ENCODE data around the gene C10orf62. TPM values are rescaled to one million over a fixed set of nuclear protein-coding genes. Genes with fewer than 3 reads are reported as not detected.
A peak's percentile ranks its signal among the peaks of the same experiment; 100 is the strongest.

C10orf62 gene
- total RNA-seq, 1 donor from 2014 or later = not detected

- Mint-ChIP-seq H3K9me3 (no peaks in the 10 kb centered on the region), H3K4me1 (peaks cover 2% of the 10 kb centered on the region), H3K36me3 (ENCODE audit: low read depth) (no peaks in the 10 kb centered on the region), H3K27ac (no peak overlapping the region), H3K27me3 (no peaks in the 10 kb centered on the region), H3K4me3 (no peak overlapping the region)
- no peak for DNase-seq
- intact Hi-C loops (cut with micrococcal nuclease) = no loop called here
These were observed 4.6 kb upstream of the C10orf62 start for GRCh38 chr10:97584798-97585438.

- H3K27me3 Mint-ChIP-seq = no peaks in the 10 kb centered on the region
- H3K4me3 Mint-ChIP-seq = no peak overlapping the region
- H3K9me3 Mint-ChIP-seq = no peaks in the 10 kb centered on the region
- no peak overlapping the region for H3K27ac Mint-ChIP-seq
- intact Hi-C loops (cut with micrococcal nuclease) = no loop called here
- no peaks in the 10 kb centered on the region for H3K36me3 Mint-ChIP-seq (ENCODE audit: low read depth)
- no peak for DNase-seq
- H3K4me1 Mint-ChIP-seq = peaks cover 2% of the 10 kb centered on the region
These were observed 4.1 kb upstream of the C10orf62 start for GRCh38 chr10:97585439-97585811.

- no peaks in the 10 kb centered on the region for H3K9me3 Mint-ChIP-seq
- DNase-seq = no peak
- peaks cover 2% of the 10 kb centered on the region for H3K4me1 Mint-ChIP-seq
- H3K27me3 Mint-ChIP-seq = no peaks in the 10 kb centered on the region
- intact Hi-C loops (cut with micrococcal nuclease) = no loop called here
- no peak overlapping the region for H3K27ac Mint-ChIP-seq
- H3K4me3 Mint-ChIP-seq = no peak overlapping the region
- no peaks in the 10 kb centered on the region for H3K36me3 Mint-ChIP-seq (ENCODE audit: low read depth)
These were observed 2.3 kb upstream of the C10orf62 start for GRCh38 chr10:97587183-97587582.

DNA sequence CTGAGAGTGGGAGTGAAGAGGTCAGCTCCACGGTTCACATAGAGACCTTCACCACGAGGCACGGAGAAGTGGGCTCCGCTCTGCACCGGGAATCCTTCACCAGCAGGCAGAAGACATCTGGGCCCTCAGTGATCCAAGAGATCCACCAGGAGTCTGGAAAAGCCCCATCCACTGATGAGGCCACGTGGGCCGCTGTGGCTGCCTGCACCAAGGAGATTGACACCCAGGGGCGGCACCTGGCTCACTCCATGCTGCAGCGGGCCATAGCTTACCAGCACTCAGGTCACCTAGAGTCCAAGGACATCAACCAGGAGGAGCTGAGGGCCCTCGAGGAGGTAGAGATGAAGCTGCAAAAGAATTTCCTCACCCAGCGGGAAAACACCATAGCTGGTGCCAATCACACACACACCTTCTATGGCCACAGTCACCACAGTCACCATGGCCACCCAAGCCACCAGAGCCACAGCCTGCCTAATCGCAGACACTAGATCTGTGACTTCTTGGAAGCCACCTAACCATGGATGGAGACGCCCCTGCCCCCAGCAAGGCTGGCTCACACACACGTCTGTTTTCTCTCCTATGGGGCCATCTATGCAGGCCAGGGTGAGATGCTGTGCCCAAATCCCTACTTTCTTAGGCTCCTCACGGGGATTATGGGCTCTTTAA lies 694 bp downstream of the C10orf62 start:
- H3K36me3 Mint-ChIP-seq (ENCODE audit: low read depth) = no peaks in the 10 kb centered on the region
- no peak overlapping the region for H3K27ac Mint-ChIP-seq
- peaks cover 2% of the 10 kb centered on the region for H3K4me1 Mint-ChIP-seq
- no peak overlapping the region for H3K4me3 Mint-ChIP-seq
- no peaks in the 10 kb centered on the region for H3K27me3 Mint-ChIP-seq
- peak; percentile 71 for DNase-seq
- intact Hi-C loops (cut with micrococcal nuclease) = no loop called here
- no peaks in the 10 kb centered on the region for H3K9me3 Mint-ChIP-seq

- no peaks in the 10 kb centered on the region for H3K36me3 Mint-ChIP-seq (ENCODE audit: low read depth)
- peaks cover 2% of the 10 kb centered on the region for H3K4me1 Mint-ChIP-seq
- no peaks in the 10 kb centered on the region for H3K27me3 Mint-ChIP-seq
- no peak overlapping the region for H3K27ac Mint-ChIP-seq
- DNase-seq = no peak
- no peaks in the 10 kb centered on the region for H3K9me3 Mint-ChIP-seq
- H3K4me3 Mint-ChIP-seq = no peak overlapping the region
- intact Hi-C loops (cut with micrococcal nuclease) = no loop called here
These were observed 1.4 kb downstream of the C10orf62 start for GRCh38 chr10:97590748-97591495.

DNA sequence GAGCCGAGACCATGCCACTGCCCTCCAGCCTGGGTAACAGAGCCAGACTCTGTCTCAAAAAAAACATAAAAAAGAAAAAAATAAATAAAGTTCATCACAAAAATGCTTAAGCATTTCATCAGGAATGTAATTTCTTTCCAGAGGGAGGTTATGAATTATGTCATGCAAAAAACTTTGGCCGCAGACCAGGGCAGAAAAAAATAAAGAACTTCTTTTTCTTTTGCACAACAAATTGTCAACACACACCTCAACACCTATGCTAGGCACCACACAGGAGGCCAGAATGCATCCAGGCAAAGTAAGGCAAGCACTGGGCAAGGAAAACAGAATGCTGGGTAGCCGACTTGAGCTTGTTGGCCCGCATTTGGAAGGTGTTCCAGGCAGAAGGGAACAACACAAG lies 3.9 kb downstream of the C10orf62 start:
- H3K4me1 Mint-ChIP-seq = peaks cover 2% of the 10 kb centered on the region
- H3K4me3 Mint-ChIP-seq = no peak overlapping the region
- H3K9me3 Mint-ChIP-seq = no peaks in the 10 kb centered on the region

GRCh38 chr10:97596101-97597082 lies 6.9 kb downstream of the C10orf62 start:
- H3K36me3 Mint-ChIP-seq (ENCODE audit: low read depth) = no peaks in the 10 kb centered on the region
- no peaks in the 10 kb centered on the region for H3K9me3 Mint-ChIP-seq
- H3K27ac Mint-ChIP-seq = no peak overlapping the region
- no peaks in the 10 kb centered on the region for H3K27me3 Mint-ChIP-seq
- intact Hi-C loops (cut with micrococcal nuclease) = no loop called here
- no peak overlapping the region for H3K4me3 Mint-ChIP-seq
- no peaks in the 10 kb centered on the region for H3K4me1 Mint-ChIP-seq
- no peak for DNase-seq

More for the DNA sequence above, 3.9 kb downstream of the C10orf62 start:
- H3K27ac Mint-ChIP-seq = no peak overlapping the region
- H3K36me3 Mint-ChIP-seq (ENCODE audit: low read depth) = no peaks in the 10 kb centered on the region
- DNase-seq = no peak
- intact Hi-C loops (cut with micrococcal nuclease) = no loop called here
- H3K27me3 Mint-ChIP-seq = no peaks in the 10 kb centered on the region

GRCh38 chr10:97597778-97598177 lies 8.3 kb downstream of the C10orf62 start:
- intact Hi-C loops (cut with micrococcal nuclease) = no loop called here
- no peaks in the 10 kb centered on the region for H3K9me3 Mint-ChIP-seq
- no peaks in the 10 kb centered on the region for H3K4me1 Mint-ChIP-seq
- no peak overlapping the region for H3K27ac Mint-ChIP-seq
- H3K27me3 Mint-ChIP-seq = no peaks in the 10 kb centered on the region
- no peaks in the 10 kb centered on the region for H3K36me3 Mint-ChIP-seq (ENCODE audit: low read depth)
- H3K4me3 Mint-ChIP-seq = no peak overlapping the region
- DNase-seq = no peak

GRCh38 chr10:97598407-97599271 lies 9.1 kb downstream of the C10orf62 start:
- Mint-ChIP-seq H3K27ac (no peak overlapping the region), H3K4me3 (no peak overlapping the region), H3K36me3 (ENCODE audit: low read depth) (no peaks in the 10 kb centered on the region), H3K4me1 (no peaks in the 10 kb centered on the region), H3K9me3 (no peaks in the 10 kb centered on the region), H3K27me3 (no peaks in the 10 kb centered on the region)
- intact Hi-C loops (cut with micrococcal nuclease) = no loop called here
- DNase-seq = no peak

DNA sequence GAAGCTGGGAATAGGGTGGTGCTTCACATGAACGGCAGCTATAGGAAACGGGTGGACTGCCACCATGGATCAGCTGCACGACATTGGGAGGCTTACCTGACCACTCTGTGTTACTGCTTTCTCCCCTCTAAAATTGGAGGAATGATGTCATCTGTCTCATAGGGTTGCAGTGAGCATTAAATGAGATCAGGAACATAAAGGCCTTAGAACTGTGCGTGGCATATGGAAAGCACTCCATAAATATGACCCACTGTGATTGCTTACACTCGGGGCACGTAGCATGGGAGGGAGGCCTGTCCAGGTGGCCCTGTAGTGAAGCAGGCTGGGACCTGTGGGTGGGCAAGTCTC lies 9.7 kb downstream of the C10orf62 start:
- no peak for DNase-seq
- Mint-ChIP-seq H3K4me3 (no peak overlapping the region), H3K27ac (no peak overlapping the region), H3K36me3 (ENCODE audit: low read depth) (no peaks in the 10 kb centered on the region), H3K9me3 (no peaks in the 10 kb centered on the region), H3K4me1 (no peaks in the 10 kb centered on the region), H3K27me3 (no peaks in the 10 kb centered on the region)
- intact Hi-C loops (cut with micrococcal nuclease) = no loop called here

DNA sequence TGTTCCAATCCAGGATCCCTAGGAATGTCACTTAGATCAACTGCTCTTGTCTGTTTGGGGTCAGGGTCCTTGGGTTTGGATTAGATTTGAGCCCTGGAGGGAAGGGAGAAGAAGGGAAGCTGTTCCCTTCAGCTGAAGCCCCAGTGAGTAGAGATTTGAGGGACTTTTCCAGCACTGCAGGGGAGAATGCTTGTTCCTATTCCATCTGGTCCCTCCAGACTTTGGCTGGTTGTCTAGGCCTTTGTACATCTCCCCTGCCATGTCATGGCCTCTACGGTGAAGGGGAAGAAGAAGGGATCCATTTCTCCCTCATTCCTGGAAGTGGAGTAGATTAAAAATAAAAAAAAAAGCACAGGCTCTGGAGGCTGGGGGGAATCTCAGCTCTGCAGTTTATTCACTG lies 11.1 kb downstream of the C10orf62 start:
- no peaks in the 10 kb centered on the region for H3K4me1 Mint-ChIP-seq

DNA sequence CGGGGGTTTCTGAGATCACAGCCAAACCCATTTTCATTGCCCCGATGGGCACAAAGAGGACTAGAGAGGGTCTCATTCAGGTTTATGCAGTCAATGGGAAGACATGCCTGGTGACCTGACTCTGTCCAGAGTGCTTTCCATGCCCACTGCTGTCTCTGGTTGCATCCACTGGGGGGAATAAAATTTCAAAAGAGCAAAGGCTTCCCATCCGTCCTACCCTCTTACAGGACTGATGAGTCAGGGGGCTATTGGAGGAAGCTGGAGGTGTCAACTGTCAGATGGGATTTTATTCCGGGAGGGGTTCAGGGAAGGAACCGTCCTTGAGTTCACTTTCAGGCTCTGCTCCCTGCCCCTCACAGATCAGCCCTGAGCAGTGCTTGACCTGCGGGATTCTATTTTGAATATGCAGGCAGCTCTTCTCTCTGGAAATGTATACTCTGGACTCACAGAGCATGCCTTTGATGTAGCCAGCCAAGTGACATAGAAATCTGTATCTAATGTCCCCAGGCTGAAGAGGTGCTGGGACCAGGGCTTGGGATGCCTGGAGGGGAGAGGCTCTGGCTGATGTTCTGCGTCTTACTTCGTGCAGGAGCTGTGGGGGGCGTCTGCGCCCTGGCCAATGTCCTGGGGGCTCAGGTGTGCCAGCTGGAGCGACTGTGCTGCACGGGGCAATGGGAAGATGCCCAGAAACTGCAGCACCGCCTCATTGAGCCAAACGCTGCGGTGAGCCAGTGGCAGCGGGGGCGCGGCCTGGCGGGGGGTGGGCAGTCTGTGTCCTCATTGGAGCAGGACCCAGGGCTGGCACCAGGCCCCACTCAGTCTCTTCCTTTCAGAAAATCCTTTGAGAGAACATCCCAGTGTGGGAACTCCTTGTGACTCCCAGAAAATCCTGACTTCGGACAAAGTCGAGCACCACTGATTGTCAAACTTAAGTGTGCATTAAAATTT lies 12.0 kb downstream of the C10orf62 start:
- Mint-ChIP-seq H3K9me3 (no peaks in the 10 kb centered on the region), H3K4me3 (no peak overlapping the region), H3K27me3 (peaks cover 3% of the 10 kb centered on the region), H3K36me3 (ENCODE audit: low read depth) (no peaks in the 10 kb centered on the region), H3K27ac (no peak overlapping the region), H3K4me1 (no peaks in the 10 kb centered on the region)
- intact Hi-C loops (cut with micrococcal nuclease) = no loop called here
- DNase-seq = no peak

More for the DNA sequence above, 11.1 kb downstream of the C10orf62 start:
- no peak overlapping the region for H3K27ac Mint-ChIP-seq
- peaks cover 2% of the 10 kb centered on the region for H3K27me3 Mint-ChIP-seq
- H3K9me3 Mint-ChIP-seq = no peaks in the 10 kb centered on the region
- no peak overlapping the region for H3K4me3 Mint-ChIP-seq
- intact Hi-C loops (cut with micrococcal nuclease) = no loop called here
- H3K36me3 Mint-ChIP-seq (ENCODE audit: low read depth) = no peaks in the 10 kb centered on the region
- no peak for DNase-seq

All from activated CD4-positive, alpha-beta T cell treated with anti-CD3 and anti-CD28 coated beads, Interleukin-2, amount 10 ng/mL, durations not matched to agents 24 days and 14 days (primary cell).